Neural cell (in vitro differentiated cells): ENCODE data around the gene ANO4. TPM values are rescaled to one million over a fixed set of nuclear protein-coding genes. Genes with fewer than 3 reads are reported as not detected.

ENCODE experiments used
- H2AFZ ChIP-seq: fragments of 200-600, 300-800 bp; sonication (generic), shearing (Covaris generic); 2 replicates; pipeline ENCODE4 v1.6.0; 2014; ENCODE audit warnings: low read depth, mild to moderate bottlenecking, antibody characterized with exemption, low read length, moderate library complexity
- H3F3A ChIP-seq: fragments of 200-600 bp; shearing (Covaris generic); 2 replicates; pipeline ENCODE4 v1.6.1; 2016; ENCODE audit warnings: mild to moderate bottlenecking, moderate library complexity, mixed read lengths, antibody characterized with exemption, low read length; ENCODE audit not compliant: insufficient read depth, poor library complexity, severe bottlenecking
- H3K27ac ChIP-seq: fragments of 200-600, 300-800 bp; sonication (generic), shearing (Covaris generic); 2 replicates; pipeline ENCODE4 v1.5.1; 2014; ENCODE audit warnings: mild to moderate bottlenecking, low read length, moderate library complexity
- H3K27me3 ChIP-seq: fragments of 300-800, 200-600 bp; sonication (generic), shearing (Covaris generic); 2 replicates; pipeline ENCODE4 v1.6.0; 2014; ENCODE audit warnings: mild to moderate bottlenecking, low read depth, low read length, moderate library complexity; ENCODE audit not compliant: insufficient read depth
- H3K36me3 ChIP-seq: fragments of 300-800, 200-600 bp; sonication (generic), shearing (Covaris generic); 2 replicates; pipeline ENCODE4 v1.5.1; 2014; ENCODE audit warnings: mild to moderate bottlenecking, antibody characterized with exemption, low read length, moderate library complexity; ENCODE audit not compliant: insufficient read depth
- H3K4me2 ChIP-seq: fragments of 300-800, 200-600 bp; sonication (generic), shearing (Covaris generic); 2 replicates; pipeline ENCODE4 v1.6.0; 2014; ENCODE audit warnings: mild to moderate bottlenecking, low read length
- H3K4me3 ChIP-seq: fragments of 300-800, 200-600 bp; sonication (generic), shearing (Covaris generic); 2 replicates; pipeline ENCODE4 v1.5.1; 2014; ENCODE audit warnings: mild to moderate bottlenecking, low read length, moderate library complexity
- H3K79me2 ChIP-seq: fragments of 200-600 bp; shearing (Covaris generic); replicated peaks from 2 replicates; pipeline ENCODE4 v1.6.0; 2014; ENCODE audit warnings: mild to moderate bottlenecking, low read length, moderate library complexity; ENCODE audit not compliant: insufficient read depth
- H3K9ac ChIP-seq: fragments of 300-800, 200-600 bp; sonication (generic), shearing (Covaris generic); 2 replicates; pipeline ENCODE4 v1.6.1; 2016; ENCODE audit warnings: mild to moderate bottlenecking, low read length, mixed read lengths
- H3K9me2 ChIP-seq: fragments of 200-600 bp; shearing (Covaris generic); 2 replicates; pipeline ENCODE4 v1.6.1; 2016; ENCODE audit warnings: mild to moderate bottlenecking, low read length, mixed read lengths; ENCODE audit not compliant: insufficient read depth
- H3K9me3 ChIP-seq: fragments of 200-600, 300-800 bp; sonication (generic), shearing (Covaris generic); 2 replicates; pipeline ENCODE4 v1.6.1; 2016; ENCODE audit warnings: mild to moderate bottlenecking, mixed run types, low read length, moderate library complexity, mixed read lengths
- H4K20me1 ChIP-seq: fragments of 200-600 bp; shearing (Covaris generic); 2 replicates; pipeline ENCODE4 v1.6.1; 2016; ENCODE audit warnings: mild to moderate bottlenecking, mixed run types; ENCODE audit not compliant: insufficient read depth
- CTCF ChIP-seq: fragments of 450-650 bp; IDR thresholded peaks from 2 replicates; pipeline ENCODE4 v1.5.1; 2014; ENCODE audit warnings: antibody characterized with exemption, mild to moderate bottlenecking, moderate library complexity; ENCODE audit not compliant: poor library complexity, severe bottlenecking
- EP300 ChIP-seq: fragments of 450-650 bp; conservative IDR thresholded peaks from 2 replicates; pipeline ENCODE4 v1.6.1; 2014; ENCODE audit warnings: antibody characterized with exemption, mild to moderate bottlenecking, moderate library complexity; ENCODE audit not compliant: poor library complexity, severe bottlenecking
- EZH2 ChIP-seq: fragments of 200-600, 300-800 bp; shearing (Covaris generic), sonication (generic); IDR thresholded peaks from 2 replicates; pipeline ENCODE4 v1.6.1; 2014; ENCODE audit warnings: antibody characterized with exemption, low read length, borderline replicate concordance, mild to moderate bottlenecking; ENCODE audit not compliant: insufficient read depth, poor library complexity, severe bottlenecking
- MXI1 ChIP-seq: fragments of 450-650 bp; conservative IDR thresholded peaks from 2 replicates; pipeline ENCODE4 v1.6.1; 2014; ENCODE audit warnings: antibody characterized with exemption, mild to moderate bottlenecking; ENCODE audit not compliant: poor library complexity, severe bottlenecking
- POLR2AphosphoS5 ChIP-seq: IDR thresholded peaks from 2 replicates; pipeline ENCODE4 v1.6.1; 2012
- RAD21 ChIP-seq: fragments of 450-650 bp; conservative IDR thresholded peaks from 2 replicates; pipeline ENCODE4 v1.6.1; 2014; ENCODE audit warnings: antibody characterized with exemption, mild to moderate bottlenecking, moderate library complexity
- REST ChIP-seq: IDR thresholded peaks from 2 replicates; pipeline ENCODE4 v1.6.1; 2012; ENCODE audit warnings: borderline replicate concordance
- SMC3 ChIP-seq: fragments of 450-650 bp; conservative IDR thresholded peaks from 2 replicates; pipeline ENCODE4 v1.6.1; 2014; ENCODE audit warnings: antibody characterized with exemption, mild to moderate bottlenecking, moderate library complexity; ENCODE audit not compliant: poor library complexity
- TAF1 ChIP-seq: IDR thresholded peaks from 2 replicates; pipeline ENCODE4 v1.6.1; 2012; ENCODE audit warnings: low read depth
- polyA plus RNA-seq: library from polyadenylated mRNA; depleted of rRNA; stranded (reverse); fragments of >200 nt; gene quantifications from 2 replicates; pipeline ENCODE4 v1.2.3, GENCODE V29; 2014

The ANO4 gene
- polyA plus RNA-seq, 1 donor from 2014 or later: 11.1 TPM

GRCh38 chr12:100974341-100974740, 179.8 kb downstream of the ANO4 start:
- H4K20me1 ChIP-seq: no peaks in the 10 kb centered on the region
- H3K27ac ChIP-seq: no peak overlapping the region
- H3K4me3 ChIP-seq: no peak overlapping the region
- no peaks in the 10 kb centered on the region for H3K36me3 ChIP-seq
- H3K9me2 ChIP-seq: no peaks in the 10 kb centered on the region
- no peaks in the 10 kb centered on the region for H3F3A ChIP-seq
- no peaks in the 10 kb centered on the region for H3K27me3 ChIP-seq
- H3K79me2 ChIP-seq: no peaks in the 10 kb centered on the region
- no peak overlapping the region for H3K9ac ChIP-seq
- no peaks in the 10 kb centered on the region for H3K9me3 ChIP-seq
- H3K4me2 ChIP-seq: no peak overlapping the region
- no peak for TF ChIP-seq MXI1
- no peak for TF ChIP-seq POLR2AphosphoS5
- no peak for TF ChIP-seq TAF1
- no peak for TF ChIP-seq SMC3
- no peak for TF ChIP-seq EP300
- TF ChIP-seq EZH2: no peak
- no peak for TF ChIP-seq RAD21
- TF ChIP-seq REST: no peak
- TF ChIP-seq CTCF: no peak
- no peak overlapping the region for H2AFZ ChIP-seq

GRCh38 chr12:100974747-100975146, 180.2 kb downstream of the ANO4 start:
- Histone ChIP-seq H3K9ac (no peak overlapping the region), H3K4me3 (no peak overlapping the region), H3K27me3 (no peaks in the 10 kb centered on the region), H2AFZ (no peak overlapping the region), H3K27ac (no peak overlapping the region), H3K36me3 (no peaks in the 10 kb centered on the region), H3K9me2 (no peaks in the 10 kb centered on the region), H3K4me2 (no peak overlapping the region), H3K9me3 (no peaks in the 10 kb centered on the region), H3F3A (no peaks in the 10 kb centered on the region), H4K20me1 (no peaks in the 10 kb centered on the region), H3K79me2 (no peaks in the 10 kb centered on the region)
- TF ChIP-seq TAF1 (no peak), REST (no peak), MXI1 (no peak), SMC3 (no peak), RAD21 (no peak), POLR2AphosphoS5 (no peak)
